Osteocyte (in vitro differentiated cells): ENCODE data around the gene PRDM10. TPM values are rescaled to one million over a fixed set of nuclear protein-coding genes. Genes with fewer than 3 reads are reported as not detected.

Experiments used
- DNase-seq: peaks from one replicate; pipeline ENCODE4 v3.0.0; 2021; ENCODE audit warnings: mixed read lengths; ENCODE audit not compliant: unreplicated experiment; ENCODE audit errors: extremely low spot score
- H3K27ac Mint-ChIP-seq: one replicate; pipeline ENCODE4 v1.8.0; 2021; ENCODE audit warnings: mild to moderate bottlenecking, mixed read lengths; ENCODE audit not compliant: unreplicated experiment
- H3K27me3 Mint-ChIP-seq: one replicate; pipeline ENCODE4 v1.8.0; 2021; ENCODE audit warnings: mixed read lengths; ENCODE audit not compliant: unreplicated experiment
- H3K36me3 Mint-ChIP-seq: one replicate; pipeline ENCODE4 v1.8.0; 2021; ENCODE audit warnings: mixed read lengths; ENCODE audit not compliant: unreplicated experiment
- H3K4me1 Mint-ChIP-seq: one replicate; pipeline ENCODE4 v1.8.0; 2021; ENCODE audit warnings: mixed read lengths; ENCODE audit not compliant: unreplicated experiment
- H3K4me3 Mint-ChIP-seq: one replicate; pipeline ENCODE4 v1.8.0; 2021; ENCODE audit warnings: mild to moderate bottlenecking, moderate library complexity, mixed read lengths; ENCODE audit not compliant: unreplicated experiment
- H3K9me3 Mint-ChIP-seq: one replicate; pipeline ENCODE4 v1.8.0; 2021; ENCODE audit warnings: mixed read lengths; ENCODE audit not compliant: unreplicated experiment
- total RNA-seq: library from RNA; stranded (reverse); gene quantifications from 2 replicates; pipeline ENCODE4 v1.2.1, GENCODE V29; 2021
- TF ChIP-seq, protein P1 (sequence below): fragments of 200-600 bp; sonication (generic); IDR thresholded peaks from 2 replicates; pipeline ENCODE4 v1.5.0; 2021; ENCODE audit warnings: antibody characterized with exemption, mild to moderate bottlenecking, moderate library complexity

PRDM10 gene
- total RNA-seq, 1 donor from 2014 or later, result 15.3 TPM

DNA sequence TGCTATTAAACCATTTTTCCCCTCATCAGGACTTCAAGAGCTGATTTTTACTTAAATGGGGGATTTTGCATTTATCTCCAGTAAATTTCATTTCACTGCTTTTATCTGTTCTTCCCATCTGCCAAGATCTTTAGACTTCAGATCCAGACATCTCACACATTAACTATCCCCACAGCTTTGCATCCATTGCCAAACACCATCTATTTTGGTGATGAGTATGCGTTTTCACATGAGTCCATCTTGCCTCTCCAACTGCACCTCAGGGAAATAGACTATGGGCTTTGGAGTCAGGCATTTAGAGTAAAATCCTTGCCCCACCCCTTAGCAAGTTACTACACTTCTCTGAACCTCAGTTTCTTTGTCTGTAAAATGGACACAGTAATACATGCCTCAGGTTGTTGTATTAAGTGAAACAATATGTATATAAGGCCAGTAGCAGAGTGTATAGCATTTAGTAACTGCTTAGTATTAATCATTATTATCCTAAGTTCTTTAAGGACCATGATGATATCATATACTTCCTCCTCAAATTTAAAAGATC is 53.6 kb downstream of the PRDM10 start:
- Mint-ChIP-seq H3K9me3 (no peaks in the 10 kb centered on the region), H3K27me3 (no peaks in the 10 kb centered on the region), H3K4me1 (peaks cover 5% of the 10 kb centered on the region), H3K27ac (no peak overlapping the region), H3K4me3 (no peak overlapping the region), H3K36me3 (peaks cover 18% of the 10 kb centered on the region)
- TF ChIP-seq, protein P1, sequence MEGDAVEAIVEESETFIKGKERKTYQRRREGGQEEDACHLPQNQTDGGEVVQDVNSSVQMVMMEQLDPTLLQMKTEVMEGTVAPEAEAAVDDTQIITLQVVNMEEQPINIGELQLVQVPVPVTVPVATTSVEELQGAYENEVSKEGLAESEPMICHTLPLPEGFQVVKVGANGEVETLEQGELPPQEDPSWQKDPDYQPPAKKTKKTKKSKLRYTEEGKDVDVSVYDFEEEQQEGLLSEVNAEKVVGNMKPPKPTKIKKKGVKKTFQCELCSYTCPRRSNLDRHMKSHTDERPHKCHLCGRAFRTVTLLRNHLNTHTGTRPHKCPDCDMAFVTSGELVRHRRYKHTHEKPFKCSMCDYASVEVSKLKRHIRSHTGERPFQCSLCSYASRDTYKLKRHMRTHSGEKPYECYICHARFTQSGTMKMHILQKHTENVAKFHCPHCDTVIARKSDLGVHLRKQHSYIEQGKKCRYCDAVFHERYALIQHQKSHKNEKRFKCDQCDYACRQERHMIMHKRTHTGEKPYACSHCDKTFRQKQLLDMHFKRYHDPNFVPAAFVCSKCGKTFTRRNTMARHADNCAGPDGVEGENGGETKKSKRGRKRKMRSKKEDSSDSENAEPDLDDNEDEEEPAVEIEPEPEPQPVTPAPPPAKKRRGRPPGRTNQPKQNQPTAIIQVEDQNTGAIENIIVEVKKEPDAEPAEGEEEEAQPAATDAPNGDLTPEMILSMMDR, result no peak
- no peak for DNase-seq

DNA sequence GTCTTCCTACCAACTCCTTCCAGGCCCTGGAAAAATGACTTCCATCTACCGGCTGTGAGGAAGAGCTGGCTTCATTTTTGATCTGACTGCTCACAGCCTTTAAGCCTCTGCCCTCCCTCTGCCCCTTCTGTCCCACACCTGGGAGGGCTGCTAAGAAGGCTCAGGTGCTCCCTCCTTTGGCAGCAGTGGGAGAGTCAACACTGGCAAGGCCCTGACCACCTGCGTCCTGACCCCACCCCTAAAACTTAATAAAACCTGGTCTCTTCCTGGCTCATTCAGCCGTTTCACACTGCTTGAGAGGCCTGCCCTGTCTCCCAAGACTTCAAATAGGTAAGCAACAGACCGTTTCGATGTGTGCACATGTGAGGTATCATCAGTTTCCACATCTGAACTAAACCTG is 55.2 kb downstream of the PRDM10 start:
- Mint-ChIP-seq H3K4me1 (peaks cover 5% of the 10 kb centered on the region), H3K36me3 (peaks cover 19% of the 10 kb centered on the region), H3K27ac (no peak overlapping the region), H3K9me3 (no peaks in the 10 kb centered on the region), H3K27me3 (no peaks in the 10 kb centered on the region), H3K4me3 (no peak overlapping the region)
- no peak for DNase-seq
- TF ChIP-seq, protein P1, result no peak

DNA sequence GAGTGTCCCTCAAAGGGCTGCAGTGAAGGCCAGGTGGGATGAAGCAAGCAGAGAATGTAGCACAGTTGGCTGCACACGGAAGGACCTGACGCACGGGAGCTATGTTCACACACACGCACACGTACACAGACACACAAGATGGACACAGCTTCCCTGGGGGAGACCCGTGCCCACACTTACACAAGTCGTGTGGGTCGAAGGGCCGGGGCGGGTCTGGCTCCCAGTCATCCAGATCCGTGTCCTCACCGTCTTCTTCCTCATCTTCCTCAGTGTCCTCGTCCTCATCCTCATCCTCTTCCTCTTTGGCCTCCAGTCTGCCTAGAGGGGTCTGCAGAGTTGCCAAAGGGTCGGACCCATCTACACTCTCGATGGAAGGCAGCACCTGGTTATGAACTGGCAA is 55.7 kb downstream of the PRDM10 start:
- no peak overlapping the region for H3K4me3 Mint-ChIP-seq
- no peaks in the 10 kb centered on the region for H3K9me3 Mint-ChIP-seq
- no peak overlapping the region for H3K27ac Mint-ChIP-seq
- H3K4me1 Mint-ChIP-seq, result peaks cover 5% of the 10 kb centered on the region
- H3K36me3 Mint-ChIP-seq, result peaks cover 23% of the 10 kb centered on the region
- H3K27me3 Mint-ChIP-seq, result no peaks in the 10 kb centered on the region
- DNase-seq, result no peak
- TF ChIP-seq, protein P1, result no peak

DNA sequence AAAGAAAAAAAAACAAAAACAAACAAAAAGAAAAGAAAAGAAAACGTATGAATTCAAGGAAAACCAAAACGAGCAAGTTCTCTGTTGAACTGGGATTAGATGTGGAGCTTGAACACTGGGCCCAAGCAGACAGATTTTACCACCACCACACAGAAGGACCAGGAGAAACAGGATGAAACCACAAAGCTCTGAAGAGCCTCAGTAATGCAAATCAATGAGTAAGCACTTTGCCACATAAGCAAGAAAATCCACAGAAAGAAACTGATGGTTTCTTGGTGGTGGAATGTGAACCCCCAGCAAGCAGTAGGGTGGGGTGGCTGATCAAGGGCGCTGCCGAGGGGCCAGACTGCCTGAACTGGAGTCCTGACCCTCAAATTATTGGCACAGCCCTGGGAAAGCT is 56.4 kb downstream of the PRDM10 start:
- no peaks in the 10 kb centered on the region for H3K27me3 Mint-ChIP-seq
- peaks cover 25% of the 10 kb centered on the region for H3K36me3 Mint-ChIP-seq
- no peak overlapping the region for H3K4me3 Mint-ChIP-seq
- H3K4me1 Mint-ChIP-seq, result peaks cover 1% of the 10 kb centered on the region
- no peak overlapping the region for H3K27ac Mint-ChIP-seq
- no peak for DNase-seq
- TF ChIP-seq, protein P1, result no peak
- no peaks in the 10 kb centered on the region for H3K9me3 Mint-ChIP-seq

DNA sequence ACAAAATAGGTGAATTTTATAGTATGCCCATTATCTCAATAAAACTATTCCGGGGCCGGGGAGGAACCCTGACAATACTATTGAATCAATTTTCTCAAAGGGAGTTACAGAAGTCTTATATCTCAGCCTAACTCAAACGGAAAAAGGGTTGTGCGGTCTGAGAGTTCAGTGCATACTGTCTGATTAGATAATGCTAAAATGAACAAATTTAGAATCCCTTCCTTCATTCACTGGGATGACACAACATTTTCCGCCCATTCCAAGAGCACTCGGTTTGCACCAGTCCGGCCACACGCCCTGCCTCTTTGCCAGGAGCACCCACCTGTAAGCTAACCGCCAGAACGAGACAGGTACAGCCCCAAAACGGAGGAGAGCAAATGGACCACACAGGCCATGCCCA is 57.3 kb downstream of the PRDM10 start:
- no peak for DNase-seq
- TF ChIP-seq, protein P1, result no peak
- Mint-ChIP-seq H3K36me3 (peaks cover 25% of the 10 kb centered on the region), H3K27ac (no peak overlapping the region), H3K9me3 (no peaks in the 10 kb centered on the region), H3K4me1 (no peaks in the 10 kb centered on the region), H3K27me3 (no peaks in the 10 kb centered on the region), H3K4me3 (no peak overlapping the region)
